Skin of body (tissue), 2 donors: ENCODE results near the gene TOB2. TPM values are rescaled to one million over a fixed set of nuclear protein-coding genes. Genes with fewer than 3 reads are reported as not detected.

ENCODE experiments used
- DNase-seq: peaks from one replicate; lab custom pipeline; 2025; lab: John Stamatoyannopoulos, UW
- total RNA-seq: library from RNA; depleted of rRNA; stranded (reverse); fragments of >200 nt; gene quantifications from one replicate; pipeline ENCODE4 v1.2.3, GENCODE V29; 2014

The TOB2 gene
- total RNA-seq, 1 donor from 2014 or later, result 21.4 TPM

- DNase-seq, result no peak
Observed at GRCh38 chr22:41387341-41387740, 59.3 kb downstream of the TOB2 start.

- DNase-seq, result no peak
Observed at GRCh38 chr22:41384128-41384527, 62.5 kb downstream of the TOB2 start.

Other genes with a start within 250 kb of the TOB2 start
- 12.0 TPM for gene L3MBTL2, start 241.5 kb downstream of the TOB2 start, total RNA-seq
- 2.8 TPM for gene CHADL, start 205.9 kb downstream of the TOB2 start, total RNA-seq
- 26.9 TPM for gene RANGAP1, start 160.6 kb downstream of the TOB2 start, total RNA-seq
- gene ZC3H7B, start 145.3 kb downstream of the TOB2 start, total RNA-seq, result 28.5 TPM
- 8.9 TPM for gene TEF, start 64.9 kb downstream of the TOB2 start, total RNA-seq
- 33.1 TPM for gene PHF5A, start 21.9 kb upstream of the TOB2 start, total RNA-seq
- 55.6 TPM for gene ACO2, start 22.3 kb upstream of the TOB2 start, total RNA-seq
- gene POLR3H, start 97.7 kb upstream of the TOB2 start, total RNA-seq, result 7.8 TPM
- gene CSDC2, start 114.2 kb upstream of the TOB2 start, total RNA-seq, result 0.49 TPM
- gene PMM1, start 143.0 kb upstream of the TOB2 start, total RNA-seq, result 13.9 TPM
- gene DESI1, start 174.2 kb upstream of the TOB2 start, total RNA-seq, result 10.2 TPM
- 191 TPM for gene XRCC6, start 174.5 kb upstream of the TOB2 start, total RNA-seq
- gene SNU13, start 242.1 kb upstream of the TOB2 start, total RNA-seq, result 41.4 TPM